Fibroblast of pulmonary artery (primary cell): ENCODE data around the gene KLK11.

Experiments used
- DNase-seq: peaks from one replicate; pipeline ENCODE4 v3.0.0-alpha.2; 2010; ENCODE audit warnings: low read depth
- H3K4me3 ChIP-seq: replicated peaks from 2 replicates; pipeline ENCODE4 v1.5.1; 2011; ENCODE audit warnings: low read depth, mild to moderate bottlenecking, control low read depth, low read length, moderate library complexity
- TF ChIP-seq, protein P1 (sequence below): IDR thresholded peaks from 2 replicates; pipeline ENCODE4 v1.5.1; 2011; ENCODE audit warnings: mild to moderate bottlenecking, control low read depth, low read length, inconsistent platforms; ENCODE audit errors: missing control alignments

KLK11 gene

DNA sequence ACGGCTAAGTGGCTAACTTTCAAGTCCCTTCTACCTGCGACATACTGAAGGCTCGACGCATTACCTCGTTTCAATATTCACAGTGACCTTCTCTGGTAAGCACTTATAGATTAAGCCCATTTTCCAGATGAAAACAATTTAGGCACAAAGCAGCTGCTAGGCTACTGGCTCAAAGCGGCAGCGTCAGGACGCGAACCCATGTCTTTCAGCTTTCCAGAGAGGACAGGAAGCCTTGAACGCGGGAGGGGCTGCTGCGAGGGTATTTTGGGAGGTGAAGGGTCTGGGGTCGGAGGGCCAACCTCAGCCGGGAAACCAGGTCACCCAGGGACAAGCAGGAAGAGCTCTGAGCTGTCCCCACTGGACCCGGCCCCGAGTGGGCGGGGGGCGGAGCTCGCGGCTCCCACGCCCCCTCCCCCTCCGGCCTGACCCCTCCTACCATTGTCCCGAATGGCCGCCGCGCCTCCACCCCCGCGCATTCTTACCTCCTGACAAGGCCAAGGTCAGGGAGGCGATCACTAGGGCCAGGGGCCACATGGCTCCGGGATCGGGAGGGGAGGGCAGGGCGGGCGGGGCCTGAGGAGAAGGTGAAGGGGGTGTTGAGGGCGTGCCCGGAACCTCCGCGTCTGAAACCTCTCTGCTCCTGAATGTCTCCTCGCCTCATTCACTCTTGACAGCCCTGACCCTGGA, 38.3 kb upstream of the KLK11 start, which contains the start of gene KLK13:
Gene KLK13, minus strand, starts transcription at position 559 of the 687 bp plus-strand sequence. Its CDS starts 25 bp downstream, at position 534.
- no peak within 1 kb of the TSS for H3K4me3 ChIP-seq
- DNase-seq, result peak; percentile 2
- TF ChIP-seq, protein P1, sequence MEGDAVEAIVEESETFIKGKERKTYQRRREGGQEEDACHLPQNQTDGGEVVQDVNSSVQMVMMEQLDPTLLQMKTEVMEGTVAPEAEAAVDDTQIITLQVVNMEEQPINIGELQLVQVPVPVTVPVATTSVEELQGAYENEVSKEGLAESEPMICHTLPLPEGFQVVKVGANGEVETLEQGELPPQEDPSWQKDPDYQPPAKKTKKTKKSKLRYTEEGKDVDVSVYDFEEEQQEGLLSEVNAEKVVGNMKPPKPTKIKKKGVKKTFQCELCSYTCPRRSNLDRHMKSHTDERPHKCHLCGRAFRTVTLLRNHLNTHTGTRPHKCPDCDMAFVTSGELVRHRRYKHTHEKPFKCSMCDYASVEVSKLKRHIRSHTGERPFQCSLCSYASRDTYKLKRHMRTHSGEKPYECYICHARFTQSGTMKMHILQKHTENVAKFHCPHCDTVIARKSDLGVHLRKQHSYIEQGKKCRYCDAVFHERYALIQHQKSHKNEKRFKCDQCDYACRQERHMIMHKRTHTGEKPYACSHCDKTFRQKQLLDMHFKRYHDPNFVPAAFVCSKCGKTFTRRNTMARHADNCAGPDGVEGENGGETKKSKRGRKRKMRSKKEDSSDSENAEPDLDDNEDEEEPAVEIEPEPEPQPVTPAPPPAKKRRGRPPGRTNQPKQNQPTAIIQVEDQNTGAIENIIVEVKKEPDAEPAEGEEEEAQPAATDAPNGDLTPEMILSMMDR, result no peak

DNA sequence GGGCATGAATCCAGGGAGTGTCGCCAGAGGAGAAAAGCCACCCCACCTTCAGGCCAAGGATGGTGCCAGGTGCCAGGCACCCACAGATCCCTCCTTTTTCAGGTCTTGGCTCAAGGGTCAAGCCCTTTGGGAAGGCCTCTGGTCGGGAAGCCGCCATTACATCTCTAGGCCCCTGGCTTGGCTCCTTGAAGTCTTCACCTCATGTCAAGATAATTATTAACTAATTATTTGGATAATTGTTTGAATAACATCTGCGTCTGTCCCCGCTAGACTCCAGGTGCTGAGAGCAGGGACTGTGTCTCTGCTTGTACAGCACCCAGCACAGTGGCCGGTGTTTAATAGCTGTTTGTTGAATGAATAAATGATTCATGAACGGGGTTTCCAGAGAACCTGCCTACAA, 37.2 kb upstream of the KLK11 start:
- TF ChIP-seq, protein P1, result no peak
- no peak for DNase-seq
- H3K4me3 ChIP-seq, result no peak overlapping the region

DNA sequence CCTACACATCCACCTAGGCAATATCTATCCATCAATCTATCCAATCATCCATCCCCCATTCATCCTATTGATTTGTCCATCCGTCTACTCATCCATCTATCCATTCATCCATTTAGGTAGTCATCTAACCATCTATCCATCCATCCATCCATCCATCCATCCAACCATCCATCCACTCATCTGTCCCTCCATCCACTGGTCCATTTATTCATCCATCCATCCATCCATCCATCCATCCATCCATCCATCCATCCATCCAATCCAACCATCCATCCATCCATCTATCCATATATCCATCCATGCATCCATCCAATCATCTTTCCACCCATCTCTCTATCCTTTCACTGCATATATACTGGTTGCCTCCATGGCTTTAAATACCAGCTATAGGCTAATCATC, 34.6 kb upstream of the KLK11 start:
- TF ChIP-seq, protein P1, result no peak
- H3K4me3 ChIP-seq, result no peak overlapping the region
- DNase-seq, result no peak

DNA sequence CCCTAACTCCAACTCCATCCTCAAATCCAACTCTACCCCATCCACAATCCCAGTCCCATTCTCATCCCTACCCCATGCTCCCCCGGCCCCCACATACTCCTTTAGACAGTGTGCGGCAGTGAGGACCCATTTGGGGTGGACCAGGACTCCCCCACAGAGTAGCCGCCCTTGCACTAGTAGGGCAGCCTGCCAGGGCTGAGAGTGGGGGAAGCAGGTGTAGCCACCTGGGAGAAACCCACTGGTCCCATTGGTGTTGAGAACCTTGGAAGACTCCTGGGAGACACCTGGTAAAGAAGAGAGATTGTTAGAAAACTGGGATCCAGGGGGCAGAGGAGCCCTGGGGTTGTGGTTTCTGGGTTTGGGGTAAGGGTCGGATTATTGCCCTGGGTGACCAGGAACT, 33.9 kb upstream of the KLK11 start:
- DNase-seq, result no peak
- H3K4me3 ChIP-seq, result no peak overlapping the region
- TF ChIP-seq, protein P1, result no peak

DNA sequence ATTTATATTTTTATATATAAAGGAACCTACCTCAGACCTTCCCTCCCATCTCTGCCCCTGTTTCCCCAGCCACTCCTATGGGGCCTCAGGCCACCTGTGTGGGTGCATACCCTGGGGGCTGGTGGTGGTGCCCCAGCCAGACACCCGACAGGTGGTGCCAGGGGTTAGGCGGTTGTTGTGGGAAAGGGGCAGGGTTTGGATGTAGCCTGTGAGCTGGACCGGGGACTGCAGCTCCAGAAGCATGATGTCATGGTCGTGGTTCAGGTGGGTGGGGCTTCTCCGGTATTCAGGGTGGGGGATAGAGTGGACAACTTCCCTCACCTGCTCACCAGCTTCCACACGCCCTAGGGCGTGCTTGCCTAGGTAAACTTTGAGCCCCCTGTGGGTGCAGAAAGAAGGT, 33.3 kb upstream of the KLK11 start:
- no peak overlapping the region for H3K4me3 ChIP-seq
- DNase-seq, result no peak
- TF ChIP-seq, protein P1, result no peak

DNA sequence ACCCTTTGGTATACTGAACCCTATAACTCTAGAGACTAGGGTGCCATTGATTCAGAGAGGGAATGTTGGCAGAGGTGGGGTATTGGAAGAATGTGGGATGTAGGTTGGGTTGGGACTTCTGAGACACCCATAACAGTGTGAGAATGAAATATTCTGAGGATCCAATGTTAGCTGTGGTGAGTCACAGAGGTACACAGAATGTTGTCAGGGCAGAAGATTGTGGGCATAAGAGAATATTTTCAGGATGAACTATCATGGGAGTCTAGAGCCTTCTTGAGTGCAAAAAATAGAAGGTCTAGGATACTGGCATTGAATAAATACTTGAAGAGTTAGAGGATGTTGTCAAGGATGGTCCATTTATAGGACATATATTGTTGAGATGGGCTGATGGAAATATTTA, 29.4 kb upstream of the KLK11 start:
- H3K4me3 ChIP-seq, result no peak overlapping the region
- DNase-seq, result no peak
- TF ChIP-seq, protein P1, result no peak

DNA sequence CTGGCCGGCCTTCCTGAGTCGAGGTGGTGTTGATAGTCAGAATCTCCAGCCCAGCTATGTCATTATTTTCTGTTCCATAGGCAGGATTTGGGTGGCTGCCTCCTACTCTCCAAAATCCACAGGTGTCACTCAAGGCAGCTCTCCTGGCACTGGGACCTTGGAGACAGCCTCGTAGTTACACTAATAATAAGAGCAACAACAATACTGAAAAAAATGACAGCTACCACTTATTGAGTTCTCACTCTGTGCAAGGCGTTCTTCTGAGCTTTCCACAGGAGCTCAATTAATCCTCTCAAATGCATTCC, 20.6 kb upstream of the KLK11 start:
- TF ChIP-seq, protein P1, result no peak
- no peak for DNase-seq
- no peak overlapping the region for H3K4me3 ChIP-seq
